PC-9 (cell line): ENCODE results near the gene ZNF467. TPM values are rescaled to one million over a fixed set of nuclear protein-coding genes. Genes with fewer than 3 reads are reported as not detected.
A peak's percentile ranks its signal among the peaks of the same experiment; 100 is the strongest.

ENCODE experiments used
- BruUV-seq: library from RNA; stranded (reverse); fragments of 400-500 nt; replicated peaks from 2 replicates; lab custom pipeline; 2021; lab: Mats Ljungman, UMichigan
- CTCF ChIA-PET: fragments of 300-600 bp; sonication (Branson Sonifier 250); formaldehyde crosslinking; loops from one replicate; lab custom pipeline; 2022; ENCODE audit warnings: antibody characterized with exemption; lab: Charles Lee
- POLR2A ChIA-PET: fragments of 300-600 bp; sonication (Branson Sonifier 250); formaldehyde crosslinking; loops from one replicate; lab custom pipeline; 2022; ENCODE audit warnings: antibody characterized with exemption; ENCODE audit not compliant: unreplicated experiment; lab: Charles Lee
- DNase-seq, 2 experiments: peaks; one replicate each; pipeline versions ENCODE4 v3.0.0 to v3.0.0-alpha.2; 2015 to 2022; ENCODE audit warnings: mixed read lengths in 1 of 2
- H2AFZ ChIP-seq: fragments of 200-600 bp; sonication (generic); 2 replicates; pipeline ENCODE4 v1.8.1; 2017; ENCODE audit warnings: antibody characterized with exemption
- H3F3A ChIP-seq: fragments of 200-600 bp; sonication (generic); 2 replicates; pipeline ENCODE4 v1.8.1; 2017; ENCODE audit warnings: antibody characterized with exemption, mild to moderate bottlenecking, low read depth; ENCODE audit not compliant: insufficient read depth
- H3K27ac ChIP-seq: fragments of 200-600 bp; sonication (generic); 2 replicates; pipeline ENCODE4 v1.6.1; 2016; ENCODE audit warnings: mixed run types
- H3K27me3 ChIP-seq: fragments of 200-600 bp; sonication (generic); 2 replicates; pipeline ENCODE4 v1.6.1; 2016; ENCODE audit warnings: low read depth, mixed run types; ENCODE audit not compliant: insufficient read depth
- H3K36me3 ChIP-seq: fragments of 200-600 bp; sonication (generic); 2 replicates; pipeline ENCODE4 v1.6.1; 2016; ENCODE audit warnings: low read depth, mixed run types
- H3K4me1 ChIP-seq: fragments of 200-600 bp; sonication (generic); replicated peaks from 2 replicates; pipeline ENCODE4 v1.6.1; 2016; ENCODE audit warnings: mixed run types; ENCODE audit not compliant: insufficient read depth
- H3K4me2 ChIP-seq: fragments of 200-600 bp; sonication (generic); 2 replicates; pipeline ENCODE4 v1.6.1; 2017; ENCODE audit warnings: mixed run types
- H3K4me3 ChIP-seq: fragments of 200-600 bp; sonication (generic); 2 replicates; pipeline ENCODE4 v1.6.1; 2016; ENCODE audit warnings: mixed run types
- H3K79me2 ChIP-seq: fragments of 200-600 bp; sonication (generic); 2 replicates; pipeline ENCODE4 v1.6.1; 2017; ENCODE audit warnings: low read depth, mixed run types
- H3K9me2 ChIP-seq: fragments of 200-600 bp; sonication (generic); 2 replicates; pipeline ENCODE4 v1.8.1; 2017; ENCODE audit warnings: mild to moderate bottlenecking; ENCODE audit not compliant: insufficient read depth
- H3K9me3 ChIP-seq: fragments of 200-600 bp; sonication (generic); 2 replicates; pipeline ENCODE4 v1.8.1; 2016; ENCODE audit warnings: low read depth; ENCODE audit not compliant: insufficient read depth
- H4K20me1 ChIP-seq: fragments of 200-600 bp; sonication (generic); 2 replicates; pipeline ENCODE4 v1.8.1; 2017; ENCODE audit not compliant: insufficient read depth
- CTCF ChIP-seq: fragments of 200-600 bp; sonication (generic); conservative IDR thresholded peaks from 2 replicates; pipeline ENCODE4 v1.6.1; 2017; ENCODE audit warnings: mixed run types, antibody characterized with exemption, mild to moderate bottlenecking, moderate library complexity
- EZH2 ChIP-seq: fragments of 200-600 bp; sonication (generic); IDR thresholded peaks from 2 replicates; pipeline ENCODE4 v1.8.0; 2017; ENCODE audit warnings: antibody characterized with exemption, low read depth
- intact Hi-C: fragments of 100-400 bp; cut with micrococcal nuclease; formaldehyde crosslinking; loops from one replicate; pipeline ENCODE4 v1.10.0; 2022; ENCODE audit not compliant: unreplicated experiment
- total RNA-seq: library from RNA; stranded (reverse); gene quantifications from 2 replicates; pipeline ENCODE4 v1.2.3, GENCODE V29; 2021

The ZNF467 gene
- total RNA-seq, 1 experiment from 2014 or later, result 6.6 TPM

- no peak for DNase-seq
- H3K27ac ChIP-seq, result no peak overlapping the region
- no TSS peak for BruUV-seq
- H3F3A ChIP-seq, result peaks cover 5% of the 10 kb centered on the region; the same call in 1 of the 2 replicates
- no peaks in the 10 kb centered on the region for H3K4me1 ChIP-seq
- ChIA-PET POLR2A (interaction anchor here (0.6 kb wide), 1 partner anchor 60 kb away, joined by 3 read pairs; no protein-coding TSS in a partner anchor), CTCF (no interaction called here)
- H2AFZ ChIP-seq, result no peak overlapping the region
- H3K27me3 ChIP-seq, result peaks cover 35% of the 10 kb centered on the region
- H4K20me1 ChIP-seq, result no peaks in the 10 kb centered on the region
- no peaks in the 10 kb centered on the region for H3K9me3 ChIP-seq
- TF ChIP-seq CTCF, result no peak
- no peak for TF ChIP-seq EZH2
- H3K79me2 ChIP-seq, result no peaks in the 10 kb centered on the region
- intact Hi-C loops, result no loop called here
- H3K36me3 ChIP-seq, result no peaks in the 10 kb centered on the region
- no peak overlapping the region for H3K4me3 ChIP-seq
- no peaks in the 10 kb centered on the region for H3K9me2 ChIP-seq
- no peak overlapping the region for H3K4me2 ChIP-seq
These were observed 21.7 kb upstream of the ZNF467 start for GRCh38 chr7:149795126-149795525.

GRCh38 chr7:149794661-149795060 is 21.3 kb upstream of the ZNF467 start:
- Histone ChIP-seq H3K79me2 (no peaks in the 10 kb centered on the region), H3K27ac (no peak overlapping the region), H3K9me2 (no peaks in the 10 kb centered on the region), H3K4me3 (no peak overlapping the region), H3K27me3 (peaks cover 35% of the 10 kb centered on the region), H4K20me1 (no peaks in the 10 kb centered on the region), H3K4me1 (no peaks in the 10 kb centered on the region), H3F3A (peaks cover 5% of the 10 kb centered on the region; the same call in 1 of the 2 replicates), H2AFZ (no peak overlapping the region), H3K9me3 (no peaks in the 10 kb centered on the region), H3K36me3 (no peaks in the 10 kb centered on the region), H3K4me2 (no peak overlapping the region)
- ChIA-PET POLR2A (interaction anchor here (0.5 to 0.6 kb wide), 2 partner anchors 40 to 61 kb away, joined by 3 to 6 read pairs; no protein-coding TSS in a partner anchor), CTCF (no interaction called here)
- no peak for TF ChIP-seq EZH2
- TF ChIP-seq CTCF, result no peak
- no TSS peak for BruUV-seq
- intact Hi-C loops, result no loop called here
- DNase-seq, result peak in 1 of 2 experiments; percentile 52

- Histone ChIP-seq H3K4me1 (no peaks in the 10 kb centered on the region), H3K9me2 (no peaks in the 10 kb centered on the region), H3K79me2 (no peaks in the 10 kb centered on the region), H3F3A (peaks cover 5% of the 10 kb centered on the region; the same call in 1 of the 2 replicates), H4K20me1 (no peaks in the 10 kb centered on the region), H3K4me3 (no peak overlapping the region), H3K27me3 (peaks cover 37% of the 10 kb centered on the region), H3K9me3 (no peaks in the 10 kb centered on the region), H2AFZ (no peak overlapping the region), H3K36me3 (no peaks in the 10 kb centered on the region), H3K27ac (no peak overlapping the region), H3K4me2 (no peak overlapping the region)
- BruUV-seq, result no TSS peak
- TF ChIP-seq EZH2, result no peak
- no peak for TF ChIP-seq CTCF
- CTCF ChIA-PET, result no interaction called here
- POLR2A ChIA-PET, result no interaction called here
- intact Hi-C loops, result no loop called here
- no peak for DNase-seq
These were observed 19.9 kb upstream of the ZNF467 start for GRCh38 chr7:149793261-149793660.
